Measurements from ENCODE around the gene ZNF512B.

ZNF512B gene

DNA sequence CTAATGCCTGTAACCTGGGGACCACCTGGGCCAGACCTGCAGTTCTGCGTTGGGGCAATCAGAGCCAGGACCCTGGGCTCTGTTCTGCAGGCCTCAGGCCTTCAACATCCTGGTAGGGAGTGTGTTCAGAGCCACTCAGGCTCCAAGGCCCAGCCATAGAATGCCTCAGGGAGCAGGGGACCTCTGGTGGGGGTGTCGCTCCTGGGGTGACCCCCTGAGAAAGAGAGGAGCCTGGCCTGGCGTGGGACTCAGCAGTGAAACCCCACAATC is 26.0 kb downstream of the ZNF512B start:
- H3K9me3 ChIP-seq (ENCODE audit: control insufficient read depth, insufficient read depth, low read length) = no peaks in the 10 kb centered on the region
- no peak overlapping the region for H3K4me3 ChIP-seq (ENCODE audit: low read length)
- TF ChIP-seq, protein P1, sequence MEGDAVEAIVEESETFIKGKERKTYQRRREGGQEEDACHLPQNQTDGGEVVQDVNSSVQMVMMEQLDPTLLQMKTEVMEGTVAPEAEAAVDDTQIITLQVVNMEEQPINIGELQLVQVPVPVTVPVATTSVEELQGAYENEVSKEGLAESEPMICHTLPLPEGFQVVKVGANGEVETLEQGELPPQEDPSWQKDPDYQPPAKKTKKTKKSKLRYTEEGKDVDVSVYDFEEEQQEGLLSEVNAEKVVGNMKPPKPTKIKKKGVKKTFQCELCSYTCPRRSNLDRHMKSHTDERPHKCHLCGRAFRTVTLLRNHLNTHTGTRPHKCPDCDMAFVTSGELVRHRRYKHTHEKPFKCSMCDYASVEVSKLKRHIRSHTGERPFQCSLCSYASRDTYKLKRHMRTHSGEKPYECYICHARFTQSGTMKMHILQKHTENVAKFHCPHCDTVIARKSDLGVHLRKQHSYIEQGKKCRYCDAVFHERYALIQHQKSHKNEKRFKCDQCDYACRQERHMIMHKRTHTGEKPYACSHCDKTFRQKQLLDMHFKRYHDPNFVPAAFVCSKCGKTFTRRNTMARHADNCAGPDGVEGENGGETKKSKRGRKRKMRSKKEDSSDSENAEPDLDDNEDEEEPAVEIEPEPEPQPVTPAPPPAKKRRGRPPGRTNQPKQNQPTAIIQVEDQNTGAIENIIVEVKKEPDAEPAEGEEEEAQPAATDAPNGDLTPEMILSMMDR (IDR thresholded peaks at IDR 0.05; ENCODE audit: low read depth, low read length, poor library complexity, severe bottlenecking) = no peak
- TF ChIP-seq EZH2phosphoT487 (IDR thresholded peaks at IDR 0.05; ENCODE audit: borderline replicate concordance, low read length) = no peak
- H3K4me1 ChIP-seq (ENCODE audit: control insufficient read depth, low read length) = peaks cover 17% of the 10 kb centered on the region
- H3K9me2 ChIP-seq (replicated peaks; ENCODE audit: control insufficient read depth, low read length) = no peaks in the 10 kb centered on the region
- no peak overlapping the region for H3K4me2 ChIP-seq (ENCODE audit: low read length)
- 0 out of 2 replicates have a peak, but pooled peaks cover 4% of the 10 kb centered on the region for H4K20me1 ChIP-seq (ENCODE audit: control insufficient read depth, insufficient read depth, low read depth, low read length)
- H3F3A ChIP-seq (ENCODE audit: control insufficient read depth, insufficient read depth) = peaks cover 3% of the 10 kb centered on the region; the same call in 1 of the 2 replicates
- peaks cover 58% of the 10 kb centered on the region for H3K36me3 ChIP-seq (ENCODE audit: control insufficient read depth, low read length)
- peaks cover 38% of the 10 kb centered on the region for H3K79me2 ChIP-seq (ENCODE audit: control insufficient read depth, low read length)
- H3K27ac ChIP-seq (ENCODE audit: low read depth, low read length) = no peak overlapping the region
- H3K27me3 ChIP-seq (ENCODE audit: control insufficient read depth, low read length) = no peaks in the 10 kb centered on the region

- Histone ChIP-seq H3F3A (ENCODE audit: control insufficient read depth, insufficient read depth) (no peaks in the 10 kb centered on the region; the same call in 1 of the 2 replicates), H3K9me2 (replicated peaks; ENCODE audit: control insufficient read depth, low read length) (no peaks in the 10 kb centered on the region), H3K27me3 (ENCODE audit: control insufficient read depth, low read length) (no peaks in the 10 kb centered on the region), H3K9me3 (ENCODE audit: control insufficient read depth, insufficient read depth, low read length) (no peaks in the 10 kb centered on the region), H3K4me2 (ENCODE audit: low read length) (no peak overlapping the region), H3K79me2 (ENCODE audit: control insufficient read depth, low read length) (peaks cover 32% of the 10 kb centered on the region), H3K36me3 (ENCODE audit: control insufficient read depth, low read length) (peaks cover 59% of the 10 kb centered on the region), H3K4me1 (ENCODE audit: control insufficient read depth, low read length) (peaks cover 14% of the 10 kb centered on the region), H3K27ac (ENCODE audit: low read depth, low read length) (no peak overlapping the region), H3K4me3 (ENCODE audit: low read length) (no peak overlapping the region), H4K20me1 (ENCODE audit: control insufficient read depth, insufficient read depth, low read depth, low read length) (0 out of 2 replicates have a peak, but pooled peaks cover 4% of the 10 kb centered on the region)
- TF ChIP-seq EZH2phosphoT487 (IDR thresholded peaks at IDR 0.05; ENCODE audit: borderline replicate concordance, low read length) = no peak
- TF ChIP-seq, protein P1 (IDR thresholded peaks at IDR 0.05; ENCODE audit: low read depth, low read length, poor library complexity, severe bottlenecking) = no peak
Measured at GRCh38 chr20:63942969-63943807, 26.5 kb downstream of the ZNF512B start.

- no peaks in the 10 kb centered on the region for H3K9me2 ChIP-seq (replicated peaks; ENCODE audit: control insufficient read depth, low read length)
- peaks cover 56% of the 10 kb centered on the region for H3K36me3 ChIP-seq (ENCODE audit: control insufficient read depth, low read length)
- H3K79me2 ChIP-seq (ENCODE audit: control insufficient read depth, low read length) = peaks cover 25% of the 10 kb centered on the region
- H4K20me1 ChIP-seq (ENCODE audit: control insufficient read depth, insufficient read depth, low read depth, low read length) = 0 out of 2 replicates have a peak, but pooled peaks cover 3% of the 10 kb centered on the region
- H3K9me3 ChIP-seq (ENCODE audit: control insufficient read depth, insufficient read depth, low read length) = no peaks in the 10 kb centered on the region
- TF ChIP-seq, protein P1 (IDR thresholded peaks at IDR 0.05; ENCODE audit: low read depth, low read length, poor library complexity, severe bottlenecking) = no peak
- H3K4me3 ChIP-seq (ENCODE audit: low read length) = no peak overlapping the region
- H3K27ac ChIP-seq (ENCODE audit: low read depth, low read length) = no peak overlapping the region
- H3K4me2 ChIP-seq (ENCODE audit: low read length) = no peak overlapping the region
- H3K4me1 ChIP-seq (ENCODE audit: control insufficient read depth, low read length) = peaks cover 14% of the 10 kb centered on the region
- H3K27me3 ChIP-seq (ENCODE audit: control insufficient read depth, low read length) = no peaks in the 10 kb centered on the region
- 0 out of 2 replicates have a peak, but pooled peaks cover 3% of the 10 kb centered on the region for H3F3A ChIP-seq (ENCODE audit: control insufficient read depth, insufficient read depth)
Measured at GRCh38 chr20:63942250-63942951, 27.3 kb downstream of the ZNF512B start.
